Esophagus muscularis mucosa (tissue), 4 donors: Measurements from ENCODE around the gene ERBB4.

Source experiments
- CTCF ChIP-seq, 3 experiments: fragments of 200-600 bp in 2 of 3; fragments of 450-650 bp in 1 of 3; sonication (generic) in 2 of 3; IDR thresholded peaks; one replicate each; pipeline ENCODE4 v1.5.1; 2017 to 2019; ENCODE audit warnings: antibody characterized with exemption in 3 of 3, mild to moderate bottlenecking in 2 of 3, moderate library complexity in 1 of 3
- EP300 ChIP-seq: sonication (generic); formaldehyde crosslinking; IDR thresholded peaks from one replicate; pipeline ENCODE4 v1.6.1; 2017; ENCODE audit warnings: antibody characterized with exemption
- POLR2A ChIP-seq: fragments of 450-650 bp; IDR thresholded peaks from one replicate; pipeline ENCODE4 v1.6.1; 2017; ENCODE audit warnings: antibody characterized with exemption, moderate library complexity, mild to moderate bottlenecking, low read depth

GRCh38 chr2:212379103-212379502 is 159.5 kb downstream of the ERBB4 start:
- TF ChIP-seq CTCF (IDR thresholded peaks at IDR 0.05) (no peak), POLR2A (no peak), EP300 (no peak)
